ENCODE measurements around the gene C6orf118.

The C6orf118 gene

DNA sequence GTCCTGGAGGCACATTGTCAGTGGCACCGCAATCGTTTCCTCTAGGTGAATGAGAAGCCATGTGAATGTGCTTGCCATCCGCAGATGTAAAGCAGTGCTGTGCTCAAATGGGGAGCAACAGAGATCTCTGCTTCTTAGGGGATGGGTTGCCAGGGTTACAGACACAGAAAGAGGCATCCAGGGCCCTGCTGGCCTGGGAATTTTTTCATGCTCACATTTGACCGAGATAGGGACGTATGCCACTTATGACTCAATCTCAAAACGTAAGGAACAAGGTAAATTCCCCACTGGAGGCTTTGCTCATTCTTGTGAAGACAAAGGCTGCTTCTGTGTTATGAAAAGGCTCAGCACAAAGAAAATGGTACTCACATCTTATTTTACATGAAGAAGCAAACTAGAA is 11.0 kb downstream of the C6orf118 start:
- Histone ChIP-seq H3K4me3 (ENCODE audit: low read length) (no peak overlapping the region), H3K27me3 (ENCODE audit: control insufficient read depth, insufficient read depth, low read length) (no peaks in the 10 kb centered on the region), H3K27ac (ENCODE audit: low read length) (no peak overlapping the region), H3K36me3 (ENCODE audit: control insufficient read depth, low read depth, low read length) (no peaks in the 10 kb centered on the region), H3K9ac (ENCODE audit: low read length) (no peak overlapping the region), H3K9me3 (ENCODE audit: control insufficient read depth, low read depth, low read length) (no peaks in the 10 kb centered on the region), H3K4me1 (ENCODE audit: control insufficient read depth, low read depth, low read length) (no peaks in the 10 kb centered on the region)

DNA sequence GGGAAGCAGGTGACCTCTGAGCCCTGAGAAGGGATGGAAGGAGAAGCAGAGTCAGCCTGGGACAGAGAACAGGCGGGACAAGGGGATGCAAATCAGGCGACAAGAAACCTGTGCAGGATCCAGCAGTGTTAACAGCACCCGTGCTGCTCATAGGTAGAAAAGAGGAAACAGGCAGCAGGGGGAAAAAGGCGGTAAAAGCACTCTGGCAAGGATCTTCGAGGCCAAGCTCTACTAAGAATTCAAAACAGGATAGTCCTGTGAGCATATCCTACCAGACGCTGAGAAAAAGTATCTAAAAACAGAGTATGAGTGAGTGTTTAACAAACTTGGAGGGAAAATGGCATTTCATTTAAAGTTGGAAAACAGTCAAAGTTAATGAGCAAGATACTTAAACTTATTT is 16.7 kb downstream of the C6orf118 start:
- no peak overlapping the region for H3K27ac ChIP-seq (ENCODE audit: low read length)
- H3K9ac ChIP-seq (ENCODE audit: low read length), result no peak overlapping the region
- H3K4me3 ChIP-seq (ENCODE audit: low read length), result no peak overlapping the region
- no peaks in the 10 kb centered on the region for H3K27me3 ChIP-seq (ENCODE audit: control insufficient read depth, insufficient read depth, low read length)
- H3K4me1 ChIP-seq (ENCODE audit: control insufficient read depth, low read depth, low read length), result no peaks in the 10 kb centered on the region
- H3K36me3 ChIP-seq (ENCODE audit: control insufficient read depth, low read depth, low read length), result no peaks in the 10 kb centered on the region
- H3K9me3 ChIP-seq (ENCODE audit: control insufficient read depth, low read depth, low read length), result no peaks in the 10 kb centered on the region

DNA sequence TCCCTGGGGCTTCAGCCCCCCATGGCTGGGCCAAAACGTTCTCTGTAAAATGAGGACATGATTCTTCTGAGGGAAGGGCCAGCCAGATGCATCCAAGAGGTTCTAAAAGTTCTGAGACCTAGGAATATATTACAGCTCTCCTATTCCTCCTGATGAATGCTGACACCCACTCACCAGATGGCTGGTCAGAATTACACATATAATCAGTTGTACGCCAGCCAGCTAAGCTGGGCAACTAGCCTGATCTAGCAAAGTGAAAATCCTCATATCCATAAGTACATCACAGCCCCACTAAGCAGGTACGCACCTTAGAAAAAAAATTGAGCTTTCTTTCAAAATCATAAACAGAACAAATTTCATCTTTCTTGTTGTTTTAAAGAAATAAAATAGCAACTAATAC is 34.8 kb downstream of the C6orf118 start:
- Histone ChIP-seq H3K36me3 (ENCODE audit: control insufficient read depth, low read depth, low read length) (no peaks in the 10 kb centered on the region), H3K27me3 (ENCODE audit: control insufficient read depth, insufficient read depth, low read length) (no peaks in the 10 kb centered on the region), H3K4me3 (ENCODE audit: low read length) (no peak overlapping the region), H3K27ac (ENCODE audit: low read length) (no peak overlapping the region), H3K9ac (ENCODE audit: low read length) (no peak overlapping the region), H3K9me3 (ENCODE audit: control insufficient read depth, low read depth, low read length) (no peaks in the 10 kb centered on the region), H3K4me1 (ENCODE audit: control insufficient read depth, low read depth, low read length) (no peaks in the 10 kb centered on the region)

DNA sequence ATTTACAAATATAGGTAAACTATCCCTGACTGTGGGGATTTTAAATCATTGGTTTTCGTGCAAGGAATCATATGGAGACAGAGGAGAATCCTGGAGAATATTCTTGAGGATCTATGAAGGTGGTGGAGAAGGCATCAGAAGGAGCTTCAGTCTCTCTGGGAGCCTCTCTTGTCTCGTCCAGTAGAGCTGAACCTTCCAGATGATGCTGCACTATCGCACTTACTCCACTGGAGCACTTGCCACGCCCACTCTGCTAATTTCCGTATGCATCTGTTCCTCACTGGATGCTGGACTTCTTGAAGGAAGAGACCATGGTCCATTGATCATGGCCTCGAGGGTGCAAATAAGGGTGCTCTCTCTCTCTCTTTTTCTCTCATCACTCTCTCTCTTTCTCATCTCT is 36.8 kb downstream of the C6orf118 start:
- no peaks in the 10 kb centered on the region for H3K4me1 ChIP-seq (ENCODE audit: control insufficient read depth, low read depth, low read length)
- H3K9ac ChIP-seq (ENCODE audit: low read length), result no peak overlapping the region
- H3K36me3 ChIP-seq (ENCODE audit: control insufficient read depth, low read depth, low read length), result no peaks in the 10 kb centered on the region
- no peak overlapping the region for H3K4me3 ChIP-seq (ENCODE audit: low read length)
- no peaks in the 10 kb centered on the region for H3K9me3 ChIP-seq (ENCODE audit: control insufficient read depth, low read depth, low read length)
- no peaks in the 10 kb centered on the region for H3K27me3 ChIP-seq (ENCODE audit: control insufficient read depth, insufficient read depth, low read length)
- no peak overlapping the region for H3K27ac ChIP-seq (ENCODE audit: low read length)

DNA sequence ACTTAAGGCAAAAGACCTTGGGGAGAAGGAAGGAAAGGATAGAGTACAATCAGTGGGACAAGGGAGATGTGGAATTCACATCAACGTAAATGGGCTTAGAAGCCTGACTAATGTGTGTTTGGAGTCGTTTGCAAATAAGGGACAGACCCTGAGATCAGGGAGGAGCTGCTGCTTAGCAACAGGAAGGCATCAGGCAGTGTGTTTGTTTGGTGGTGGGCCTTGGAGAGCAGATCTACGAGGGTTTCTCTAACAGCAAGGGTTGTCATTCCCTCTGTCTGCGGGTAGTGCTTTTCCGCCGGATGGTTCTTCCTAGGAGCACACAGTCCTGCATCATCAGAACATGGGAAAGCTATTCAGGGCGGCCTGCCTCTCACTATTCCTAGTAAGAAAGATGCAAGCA is 40.4 kb downstream of the C6orf118 start:
- Histone ChIP-seq H3K4me1 (ENCODE audit: control insufficient read depth, low read depth, low read length) (no peaks in the 10 kb centered on the region), H3K27ac (ENCODE audit: low read length) (no peak overlapping the region), H3K9me3 (ENCODE audit: control insufficient read depth, low read depth, low read length) (no peaks in the 10 kb centered on the region), H3K27me3 (ENCODE audit: control insufficient read depth, insufficient read depth, low read length) (no peaks in the 10 kb centered on the region), H3K36me3 (ENCODE audit: control insufficient read depth, low read depth, low read length) (no peaks in the 10 kb centered on the region), H3K9ac (ENCODE audit: low read length) (no peak overlapping the region), H3K4me3 (ENCODE audit: low read length) (no peak overlapping the region)

- Histone ChIP-seq H3K27me3 (ENCODE audit: control insufficient read depth, insufficient read depth, low read length) (no peaks in the 10 kb centered on the region), H3K36me3 (ENCODE audit: control insufficient read depth, low read depth, low read length) (no peaks in the 10 kb centered on the region), H3K27ac (ENCODE audit: low read length) (no peak overlapping the region), H3K4me3 (ENCODE audit: low read length) (no peak overlapping the region), H3K9me3 (ENCODE audit: control insufficient read depth, low read depth, low read length) (no peaks in the 10 kb centered on the region), H3K9ac (ENCODE audit: low read length) (no peak overlapping the region), H3K4me1 (ENCODE audit: control insufficient read depth, low read depth, low read length) (no peaks in the 10 kb centered on the region)
Measured at GRCh38 chr6:165266621-165267020, 42.8 kb downstream of the C6orf118 start.

DNA sequence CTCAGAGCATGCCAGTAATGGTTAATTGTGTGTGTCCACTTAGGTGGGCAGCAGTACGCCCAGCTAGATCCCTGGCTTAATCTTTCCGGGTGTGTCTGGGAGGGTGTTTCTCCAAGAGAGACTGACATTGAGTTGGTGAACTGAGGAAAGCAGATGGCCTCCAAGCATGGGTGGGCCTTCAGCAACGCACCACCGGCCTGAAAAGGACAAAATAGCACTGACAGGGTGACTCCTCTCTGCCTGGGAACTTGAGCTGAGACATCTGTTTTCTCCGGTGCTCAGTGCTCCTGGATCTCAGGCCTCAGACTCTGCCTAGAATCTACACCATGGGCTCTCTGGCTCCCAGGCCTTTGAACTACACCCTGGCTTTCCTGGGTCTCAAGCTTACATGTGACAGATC is 43.2 kb downstream of the C6orf118 start:
- H3K9me3 ChIP-seq (ENCODE audit: control insufficient read depth, low read depth, low read length), result no peaks in the 10 kb centered on the region
- H3K9ac ChIP-seq (ENCODE audit: low read length), result no peak overlapping the region
- H3K4me1 ChIP-seq (ENCODE audit: control insufficient read depth, low read depth, low read length), result no peaks in the 10 kb centered on the region
- no peaks in the 10 kb centered on the region for H3K36me3 ChIP-seq (ENCODE audit: control insufficient read depth, low read depth, low read length)
- H3K4me3 ChIP-seq (ENCODE audit: low read length), result no peak overlapping the region
- H3K27me3 ChIP-seq (ENCODE audit: control insufficient read depth, insufficient read depth, low read length), result no peaks in the 10 kb centered on the region
- no peak overlapping the region for H3K27ac ChIP-seq (ENCODE audit: low read length)

DNA sequence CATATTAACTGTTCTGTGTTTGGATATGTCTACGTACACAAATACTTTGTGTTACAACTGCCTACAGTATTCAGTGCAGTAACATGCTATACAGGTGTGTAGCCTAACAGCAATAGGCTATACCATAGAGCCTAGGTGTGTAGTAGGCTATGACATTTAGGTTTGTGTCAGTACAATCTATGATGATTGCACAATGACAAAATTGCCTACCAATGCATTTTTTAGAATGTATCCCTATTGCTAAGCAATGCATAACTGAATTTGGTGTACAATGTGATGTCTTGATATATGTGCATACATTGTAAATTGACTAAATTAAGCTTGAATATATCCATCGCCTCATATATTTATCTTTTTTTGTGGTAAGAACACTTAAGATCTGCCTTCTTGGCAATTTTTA is 48.9 kb downstream of the C6orf118 start:
- H3K4me1 ChIP-seq (ENCODE audit: control insufficient read depth, low read depth, low read length), result no peaks in the 10 kb centered on the region
- peaks cover 4% of the 10 kb centered on the region for H3K9me3 ChIP-seq (ENCODE audit: control insufficient read depth, low read depth, low read length)
- H3K4me3 ChIP-seq (ENCODE audit: low read length), result no peak overlapping the region
- H3K9ac ChIP-seq (ENCODE audit: low read length), result no peak overlapping the region
- no peak overlapping the region for H3K27ac ChIP-seq (ENCODE audit: low read length)
- no peaks in the 10 kb centered on the region for H3K36me3 ChIP-seq (ENCODE audit: control insufficient read depth, low read depth, low read length)
- no peaks in the 10 kb centered on the region for H3K27me3 ChIP-seq (ENCODE audit: control insufficient read depth, insufficient read depth, low read length)

GRCh38 chr6:165249808-165250207 is 59.6 kb downstream of the C6orf118 start:
- H3K27ac ChIP-seq (ENCODE audit: low read length), result no peak overlapping the region
- no peaks in the 10 kb centered on the region for H3K9me3 ChIP-seq (ENCODE audit: control insufficient read depth, low read depth, low read length)
- H3K9ac ChIP-seq (ENCODE audit: low read length), result no peak overlapping the region
- H3K27me3 ChIP-seq (ENCODE audit: control insufficient read depth, insufficient read depth, low read length), result no peaks in the 10 kb centered on the region
- no peak overlapping the region for H3K4me3 ChIP-seq (ENCODE audit: low read length)
- no peaks in the 10 kb centered on the region for H3K36me3 ChIP-seq (ENCODE audit: control insufficient read depth, low read depth, low read length)
- peaks cover 6% of the 10 kb centered on the region for H3K4me1 ChIP-seq (ENCODE audit: control insufficient read depth, low read depth, low read length)

DNA sequence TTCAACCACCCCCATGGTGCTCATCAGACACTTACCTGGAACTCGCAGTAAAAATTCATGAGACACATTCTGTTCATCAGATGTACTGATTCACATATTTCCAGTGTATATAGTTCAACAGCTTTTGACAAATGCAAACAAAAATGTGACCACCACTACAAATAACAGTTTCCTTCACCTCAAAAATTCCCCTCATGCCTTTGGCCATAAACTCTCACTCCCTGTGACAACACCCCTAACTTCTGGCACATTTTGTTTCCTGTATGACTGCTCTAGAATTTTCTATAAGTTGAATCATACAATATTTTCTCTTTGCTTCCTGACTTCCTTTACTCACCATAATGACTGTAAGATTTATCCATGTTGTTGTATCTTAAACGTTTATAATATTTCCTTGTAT is 63.7 kb downstream of the C6orf118 start:
- Histone ChIP-seq H3K27ac (ENCODE audit: low read length) (no peak overlapping the region), H3K4me1 (ENCODE audit: control insufficient read depth, low read depth, low read length) (peaks cover 14% of the 10 kb centered on the region), H3K36me3 (ENCODE audit: control insufficient read depth, low read depth, low read length) (no peaks in the 10 kb centered on the region), H3K27me3 (ENCODE audit: control insufficient read depth, insufficient read depth, low read length) (no peaks in the 10 kb centered on the region), H3K9ac (ENCODE audit: low read length) (no peak overlapping the region), H3K9me3 (ENCODE audit: control insufficient read depth, low read depth, low read length) (no peaks in the 10 kb centered on the region), H3K4me3 (ENCODE audit: low read length) (no peak overlapping the region)

DNA sequence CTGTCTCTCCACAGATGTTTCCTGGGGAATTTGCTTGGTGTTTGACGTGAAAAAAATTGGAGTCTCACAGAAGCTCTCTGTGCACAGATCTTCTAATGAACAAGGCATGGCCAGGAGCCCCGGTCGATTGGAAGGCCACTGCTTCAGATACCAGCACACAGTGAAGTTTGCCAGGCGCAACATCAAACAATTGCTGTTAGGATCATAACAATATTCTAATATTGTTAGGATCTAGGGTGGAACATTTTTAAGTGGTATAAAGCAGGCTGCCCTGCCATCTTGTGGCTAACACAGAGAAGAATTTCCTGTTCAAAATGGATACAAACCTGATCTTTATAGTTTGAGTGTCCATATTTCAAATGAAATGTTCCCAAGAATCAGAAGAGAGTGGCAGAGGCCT is 64.1 kb downstream of the C6orf118 start:
- Histone ChIP-seq H3K4me1 (ENCODE audit: control insufficient read depth, low read depth, low read length) (peaks cover 14% of the 10 kb centered on the region), H3K27me3 (ENCODE audit: control insufficient read depth, insufficient read depth, low read length) (no peaks in the 10 kb centered on the region), H3K4me3 (ENCODE audit: low read length) (no peak overlapping the region), H3K9ac (ENCODE audit: low read length) (no peak overlapping the region), H3K27ac (ENCODE audit: low read length) (no peak overlapping the region), H3K9me3 (ENCODE audit: control insufficient read depth, low read depth, low read length) (no peaks in the 10 kb centered on the region), H3K36me3 (ENCODE audit: control insufficient read depth, low read depth, low read length) (no peaks in the 10 kb centered on the region)

GRCh38 chr6:165244524-165245247 is 64.7 kb downstream of the C6orf118 start:
- Histone ChIP-seq H3K27me3 (ENCODE audit: control insufficient read depth, insufficient read depth, low read length) (no peaks in the 10 kb centered on the region), H3K36me3 (ENCODE audit: control insufficient read depth, low read depth, low read length) (no peaks in the 10 kb centered on the region), H3K27ac (ENCODE audit: low read length) (no peak overlapping the region), H3K9ac (ENCODE audit: low read length) (no peak overlapping the region), H3K4me3 (ENCODE audit: low read length) (no peak overlapping the region), H3K4me1 (ENCODE audit: control insufficient read depth, low read depth, low read length) (peaks cover 14% of the 10 kb centered on the region), H3K9me3 (ENCODE audit: control insufficient read depth, low read depth, low read length) (peaks cover 3% of the 10 kb centered on the region)

Data from iPS-18a (cell line).